PC-9 (cell line): ENCODE results near the gene XKR7. TPM values are rescaled to one million over a fixed set of nuclear protein-coding genes. Genes with fewer than 3 reads are reported as not detected.

Experiments
- BruUV-seq: library from RNA; stranded (reverse); fragments of 400-500 nt; replicated peaks from 2 replicates; lab custom pipeline; 2021; lab: Mats Ljungman, UMichigan
- CTCF ChIA-PET: fragments of 300-600 bp; sonication (Branson Sonifier 250); formaldehyde crosslinking; loops from one replicate; lab custom pipeline; 2022; ENCODE audit warnings: antibody characterized with exemption; lab: Charles Lee
- POLR2A ChIA-PET: fragments of 300-600 bp; sonication (Branson Sonifier 250); formaldehyde crosslinking; loops from one replicate; lab custom pipeline; 2022; ENCODE audit warnings: antibody characterized with exemption; ENCODE audit not compliant: unreplicated experiment; lab: Charles Lee
- DNase-seq, 2 experiments: peaks; one replicate each; pipeline versions ENCODE4 v3.0.0 to v3.0.0-alpha.2; 2015 to 2022; ENCODE audit warnings: mixed read lengths in 1 of 2
- H2AFZ ChIP-seq: fragments of 200-600 bp; sonication (generic); 2 replicates; pipeline ENCODE4 v1.8.1; 2017; ENCODE audit warnings: antibody characterized with exemption
- H3F3A ChIP-seq: fragments of 200-600 bp; sonication (generic); 2 replicates; pipeline ENCODE4 v1.8.1; 2017; ENCODE audit warnings: antibody characterized with exemption, mild to moderate bottlenecking, low read depth; ENCODE audit not compliant: insufficient read depth
- H3K27ac ChIP-seq: fragments of 200-600 bp; sonication (generic); 2 replicates; pipeline ENCODE4 v1.6.1; 2016; ENCODE audit warnings: mixed run types
- H3K27me3 ChIP-seq: fragments of 200-600 bp; sonication (generic); 2 replicates; pipeline ENCODE4 v1.6.1; 2016; ENCODE audit warnings: low read depth, mixed run types; ENCODE audit not compliant: insufficient read depth
- H3K36me3 ChIP-seq: fragments of 200-600 bp; sonication (generic); 2 replicates; pipeline ENCODE4 v1.6.1; 2016; ENCODE audit warnings: low read depth, mixed run types
- H3K4me1 ChIP-seq: fragments of 200-600 bp; sonication (generic); replicated peaks from 2 replicates; pipeline ENCODE4 v1.6.1; 2016; ENCODE audit warnings: mixed run types; ENCODE audit not compliant: insufficient read depth
- H3K4me2 ChIP-seq: fragments of 200-600 bp; sonication (generic); 2 replicates; pipeline ENCODE4 v1.6.1; 2017; ENCODE audit warnings: mixed run types
- H3K4me3 ChIP-seq: fragments of 200-600 bp; sonication (generic); 2 replicates; pipeline ENCODE4 v1.6.1; 2016; ENCODE audit warnings: mixed run types
- H3K79me2 ChIP-seq: fragments of 200-600 bp; sonication (generic); 2 replicates; pipeline ENCODE4 v1.6.1; 2017; ENCODE audit warnings: low read depth, mixed run types
- H3K9me2 ChIP-seq: fragments of 200-600 bp; sonication (generic); 2 replicates; pipeline ENCODE4 v1.8.1; 2017; ENCODE audit warnings: mild to moderate bottlenecking; ENCODE audit not compliant: insufficient read depth
- H3K9me3 ChIP-seq: fragments of 200-600 bp; sonication (generic); 2 replicates; pipeline ENCODE4 v1.8.1; 2016; ENCODE audit warnings: low read depth; ENCODE audit not compliant: insufficient read depth
- H4K20me1 ChIP-seq: fragments of 200-600 bp; sonication (generic); 2 replicates; pipeline ENCODE4 v1.8.1; 2017; ENCODE audit not compliant: insufficient read depth
- CTCF ChIP-seq: fragments of 200-600 bp; sonication (generic); conservative IDR thresholded peaks from 2 replicates; pipeline ENCODE4 v1.6.1; 2017; ENCODE audit warnings: mixed run types, antibody characterized with exemption, mild to moderate bottlenecking, moderate library complexity
- EZH2 ChIP-seq: fragments of 200-600 bp; sonication (generic); IDR thresholded peaks from 2 replicates; pipeline ENCODE4 v1.8.0; 2017; ENCODE audit warnings: antibody characterized with exemption, low read depth
- intact Hi-C: fragments of 100-400 bp; cut with micrococcal nuclease; formaldehyde crosslinking; loops from one replicate; pipeline ENCODE4 v1.10.0; 2022; ENCODE audit not compliant: unreplicated experiment
- total RNA-seq: library from RNA; stranded (reverse); gene quantifications from 2 replicates; pipeline ENCODE4 v1.2.3, GENCODE V29; 2021

Gene XKR7
- total RNA-seq, 1 experiment from 2014 or later = not detected

GRCh38 chr20:31953556-31954148 is 14.3 kb upstream of the XKR7 start:
- TF ChIP-seq EZH2 (no peak), CTCF (no peak)
- POLR2A ChIA-PET = no interaction called here

DNA sequence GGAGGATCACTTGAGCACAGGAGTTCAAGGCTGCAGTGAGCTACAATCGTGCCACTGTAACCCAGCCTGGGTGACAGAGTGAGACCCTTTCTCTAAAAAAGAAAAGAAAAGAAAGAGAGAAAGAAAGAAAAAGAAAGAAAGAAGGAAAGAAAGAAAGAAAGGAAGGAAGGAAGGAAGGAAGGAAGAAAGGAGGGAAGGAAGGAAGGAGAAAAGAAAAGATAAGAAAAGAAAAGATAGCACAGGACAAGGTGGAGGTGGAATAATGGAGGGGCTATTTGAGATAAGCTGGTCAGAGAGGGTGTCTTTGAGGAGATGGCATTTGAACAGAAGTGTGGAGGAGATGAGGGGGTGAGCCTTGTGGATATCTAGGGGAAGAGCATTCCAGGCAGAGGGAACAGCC is 13.5 kb upstream of the XKR7 start:
- POLR2A ChIA-PET = no interaction called here
- Histone ChIP-seq H4K20me1 (0 out of 2 replicates have a peak, but pooled peaks cover 7% of the 10 kb centered on the region), H3K4me1 (peaks cover 8% of the 10 kb centered on the region), H3F3A (no peaks in the 10 kb centered on the region), H3K36me3 (no peaks in the 10 kb centered on the region), H3K27me3 (peaks cover 30% of the 10 kb centered on the region), H3K4me2 (no peak overlapping the region), H3K79me2 (peaks cover 23% of the 10 kb centered on the region), H3K27ac (no peak overlapping the region), H3K9me3 (no peaks in the 10 kb centered on the region), H3K9me2 (no peaks in the 10 kb centered on the region), H3K4me3 (no peak overlapping the region), H2AFZ (no peak overlapping the region)
- TF ChIP-seq EZH2 (no peak), CTCF (no peak)
- CTCF ChIA-PET = interaction anchor here (0.7 kb wide), 1 partner anchor 568 kb away, joined by 3 read pairs; no protein-coding TSS in a partner anchor
- DNase-seq = no peak
- no TSS peak for BruUV-seq
- intact Hi-C loops = loop anchor here (5.0 kb wide), 3 partner anchors 63 to 138 kb away; no protein-coding TSS in a partner anchor

More at GRCh38 chr20:31953556-31954148, 14.3 kb upstream of the XKR7 start:
- Histone ChIP-seq H4K20me1 (0 out of 2 replicates have a peak, but pooled peaks cover 7% of the 10 kb centered on the region), H3K4me1 (peaks cover 8% of the 10 kb centered on the region), H3F3A (no peaks in the 10 kb centered on the region), H3K27me3 (peaks cover 21% of the 10 kb centered on the region), H3K79me2 (peaks cover 25% of the 10 kb centered on the region), H3K9me2 (no peaks in the 10 kb centered on the region), H3K9me3 (no peaks in the 10 kb centered on the region), H3K4me3 (no peak overlapping the region), H3K27ac (no peak overlapping the region), H3K36me3 (peaks cover 4% of the 10 kb centered on the region; the same call in 1 of the 2 replicates), H3K4me2 (no peak overlapping the region), H2AFZ (no peak overlapping the region)
- no peak for DNase-seq
- CTCF ChIA-PET = no interaction called here
- no TSS peak for BruUV-seq
- intact Hi-C loops = loop anchor here (5.0 kb wide), 3 partner anchors 64 to 139 kb away; no protein-coding TSS in a partner anchor

GRCh38 chr20:31956556-31957526 is 11.1 kb upstream of the XKR7 start:
- Histone ChIP-seq H3F3A (no peaks in the 10 kb centered on the region), H3K4me1 (no peaks in the 10 kb centered on the region), H3K27me3 (peaks cover 44% of the 10 kb centered on the region), H3K9me3 (no peaks in the 10 kb centered on the region), H3K9me2 (no peaks in the 10 kb centered on the region), H3K4me2 (no peak overlapping the region), H4K20me1 (no peaks in the 10 kb centered on the region), H2AFZ (no peak overlapping the region), H3K79me2 (no peaks in the 10 kb centered on the region), H3K27ac (no peak overlapping the region), H3K36me3 (no peaks in the 10 kb centered on the region), H3K4me3 (no peak overlapping the region)
- BruUV-seq = no TSS peak
- no peak for DNase-seq
- POLR2A ChIA-PET = no interaction called here
- CTCF ChIA-PET = interaction anchor here (0.6 to 0.7 kb wide), 4 partner anchors 78 to 449 kb away, joined by 3 to 10 read pairs (median 4); no protein-coding TSS in a partner anchor
- intact Hi-C loops = no loop called here
- no peak for TF ChIP-seq CTCF
